ENCODE results near the gene ECM2. TPM values are rescaled to one million over a fixed set of nuclear protein-coding genes. Genes with fewer than 3 reads are reported as not detected.

ECM2 gene
- total and polyA plus RNA-seq, 2 donors: 1.3 to 3.5 TPM

DNA sequence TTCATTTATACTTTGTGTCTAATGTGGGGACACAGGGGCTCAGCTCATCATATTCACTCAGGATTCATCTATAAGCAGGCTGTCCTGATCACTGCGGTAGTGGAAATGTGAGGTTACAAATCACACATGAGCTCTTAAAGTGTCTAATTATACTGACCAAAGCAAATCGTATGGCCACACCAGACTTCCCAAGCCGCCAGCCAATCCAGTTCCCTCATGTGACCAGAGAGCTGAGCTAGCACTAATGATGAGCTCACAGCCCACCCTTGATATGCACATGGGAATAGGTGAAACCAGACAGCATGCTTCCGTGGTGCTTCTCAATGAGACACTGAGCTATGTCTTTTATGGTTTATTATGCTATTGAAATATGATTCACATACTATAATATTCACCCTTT is 17.6 kb downstream of the ECM2 start:
- H3K27me3 ChIP-seq (ENCODE audit: control insufficient read depth in 2 of 2, insufficient read depth in 1 of 2, low read length in 1 of 2): no peaks in the 10 kb centered on the region
- no peak for DNase-seq (ENCODE audit: low read depth in 6 of 9, low spot score in 9 of 9)
- 97% methylated on average over 4 of the region's 4 CpGs for WGBS
- no peaks in the 10 kb centered on the region for H3K4me1 ChIP-seq (ENCODE audit: control insufficient read depth in 2 of 2, insufficient read depth in 2 of 2, low read length in 2 of 2)
- H3K36me3 ChIP-seq (ENCODE audit: control insufficient read depth in 2 of 2, insufficient read depth in 2 of 2, low read length in 1 of 2): no peaks in the 10 kb centered on the region
- H3K4me3 ChIP-seq (ENCODE audit: low read length in 2 of 2): no peak overlapping the region
- no peaks in the 10 kb centered on the region for H3K9me3 ChIP-seq (ENCODE audit: control insufficient read depth in 2 of 2, insufficient read depth in 1 of 2, low read length in 1 of 2)
- no peak overlapping the region for H3K27ac ChIP-seq (ENCODE audit: low read depth in 1 of 2, low read length in 1 of 2)

DNA sequence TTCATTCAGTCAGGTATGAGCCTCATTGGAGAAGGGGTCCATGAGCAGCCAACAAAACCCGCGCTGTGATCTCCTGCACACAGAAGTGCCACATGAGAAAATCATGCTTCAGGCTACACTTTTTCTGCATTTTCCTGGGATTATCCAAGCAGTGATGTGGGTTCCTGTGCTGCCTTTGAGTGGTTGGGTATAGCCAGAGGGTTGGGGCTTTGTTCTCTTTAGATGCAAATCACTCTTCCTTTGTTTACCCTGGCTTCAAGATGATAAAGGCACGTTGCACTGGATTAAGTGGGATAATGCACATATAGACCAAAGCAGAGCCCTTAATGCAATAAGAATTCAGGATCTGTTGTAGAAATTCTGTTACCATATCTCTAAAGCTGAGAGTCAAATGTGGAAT is 18.7 kb downstream of the ECM2 start:
- DNase-seq (ENCODE audit: low read depth in 6 of 9, low spot score in 9 of 9): no peak
- H3K9me3 ChIP-seq (ENCODE audit: control insufficient read depth in 2 of 2, insufficient read depth in 1 of 2, low read length in 1 of 2): no peaks in the 10 kb centered on the region
- no peak overlapping the region for H3K27ac ChIP-seq (ENCODE audit: low read depth in 1 of 2, low read length in 1 of 2)
- WGBS: 97% methylated on average over 3 of the region's 3 CpGs
- no peaks in the 10 kb centered on the region for H3K36me3 ChIP-seq (ENCODE audit: control insufficient read depth in 2 of 2, insufficient read depth in 2 of 2, low read length in 1 of 2)
- no peaks in the 10 kb centered on the region for H3K27me3 ChIP-seq (ENCODE audit: control insufficient read depth in 2 of 2, insufficient read depth in 1 of 2, low read length in 1 of 2)
- no peak overlapping the region for H3K4me3 ChIP-seq (ENCODE audit: low read length in 2 of 2)
- no peaks in the 10 kb centered on the region for H3K4me1 ChIP-seq (ENCODE audit: control insufficient read depth in 2 of 2, insufficient read depth in 2 of 2, low read length in 2 of 2)

DNA sequence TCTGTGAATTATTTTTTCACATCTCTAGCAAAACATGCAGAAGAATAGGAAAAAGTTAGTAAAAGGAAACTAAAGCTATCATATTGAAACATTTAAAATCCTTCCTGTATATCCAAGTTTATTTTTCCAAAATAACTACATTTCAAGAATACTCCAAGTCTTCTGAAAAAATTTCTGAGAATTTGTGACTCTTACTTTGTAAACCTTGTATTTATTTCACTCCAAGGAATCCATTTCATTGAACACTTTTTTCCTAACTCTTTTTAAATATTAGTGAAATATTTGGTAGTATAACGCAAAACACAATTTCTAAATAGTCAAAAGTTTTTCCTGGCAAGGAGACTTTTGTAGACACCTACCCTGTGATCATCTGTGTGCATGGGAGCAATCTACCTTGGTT is 19.3 kb downstream of the ECM2 start:
- 99% methylated on average over 1 of the region's 1 CpG for WGBS
- H3K36me3 ChIP-seq (ENCODE audit: control insufficient read depth in 2 of 2, insufficient read depth in 2 of 2, low read length in 1 of 2): no peaks in the 10 kb centered on the region
- no peak overlapping the region for H3K27ac ChIP-seq (ENCODE audit: low read depth in 1 of 2, low read length in 1 of 2)
- no peak for DNase-seq (ENCODE audit: low read depth in 6 of 9, low spot score in 9 of 9)
- no peaks in the 10 kb centered on the region for H3K9me3 ChIP-seq (ENCODE audit: control insufficient read depth in 2 of 2, insufficient read depth in 1 of 2, low read length in 1 of 2)
- H3K4me1 ChIP-seq (ENCODE audit: control insufficient read depth in 2 of 2, insufficient read depth in 2 of 2, low read length in 2 of 2): no peaks in the 10 kb centered on the region
- no peak overlapping the region for H3K4me3 ChIP-seq (ENCODE audit: low read length in 2 of 2)
- H3K27me3 ChIP-seq (ENCODE audit: control insufficient read depth in 2 of 2, insufficient read depth in 1 of 2, low read length in 1 of 2): no peaks in the 10 kb centered on the region

GRCh38 chr9:92514635-92515034 is 21.2 kb downstream of the ECM2 start:
- H3K4me1 ChIP-seq (ENCODE audit: control insufficient read depth in 2 of 2, insufficient read depth in 2 of 2, low read length in 2 of 2): no peaks in the 10 kb centered on the region
- no peaks in the 10 kb centered on the region for H3K9me3 ChIP-seq (ENCODE audit: control insufficient read depth in 2 of 2, insufficient read depth in 1 of 2, low read length in 1 of 2)
- no peaks in the 10 kb centered on the region for H3K27me3 ChIP-seq (ENCODE audit: control insufficient read depth in 2 of 2, insufficient read depth in 1 of 2, low read length in 1 of 2)
- WGBS: 98% methylated on average over 10 of the region's 10 CpGs
- H3K4me3 ChIP-seq (ENCODE audit: low read length in 2 of 2): no peak overlapping the region
- DNase-seq (ENCODE audit: low read depth in 6 of 9, low spot score in 9 of 9): no peak
- no peak overlapping the region for H3K27ac ChIP-seq (ENCODE audit: low read depth in 1 of 2, low read length in 1 of 2)
- H3K36me3 ChIP-seq (ENCODE audit: control insufficient read depth in 2 of 2, insufficient read depth in 2 of 2, low read length in 1 of 2): no peaks in the 10 kb centered on the region

- H3K4me3 ChIP-seq (ENCODE audit: low read length in 2 of 2): no peak overlapping the region
- H3K27ac ChIP-seq (ENCODE audit: low read depth in 1 of 2, low read length in 1 of 2): no peak overlapping the region
- H3K4me1 ChIP-seq (ENCODE audit: control insufficient read depth in 2 of 2, insufficient read depth in 2 of 2, low read length in 2 of 2): no peaks in the 10 kb centered on the region
- no peak for DNase-seq (ENCODE audit: low read depth in 6 of 9, low spot score in 9 of 9)
- 97% methylated on average over 3 of the region's 3 CpGs for WGBS
- no peaks in the 10 kb centered on the region for H3K9me3 ChIP-seq (ENCODE audit: control insufficient read depth in 2 of 2, insufficient read depth in 1 of 2, low read length in 1 of 2)
- H3K36me3 ChIP-seq (ENCODE audit: control insufficient read depth in 2 of 2, insufficient read depth in 2 of 2, low read length in 1 of 2): no peaks in the 10 kb centered on the region
- H3K27me3 ChIP-seq (ENCODE audit: control insufficient read depth in 2 of 2, insufficient read depth in 1 of 2, low read length in 1 of 2): no peaks in the 10 kb centered on the region
Observed at GRCh38 chr9:92513349-92513748, 22.4 kb downstream of the ECM2 start.

- no peaks in the 10 kb centered on the region for H3K36me3 ChIP-seq (ENCODE audit: control insufficient read depth in 2 of 2, insufficient read depth in 2 of 2, low read length in 1 of 2)
- no peak overlapping the region for H3K27ac ChIP-seq (ENCODE audit: low read depth in 1 of 2, low read length in 1 of 2)
- DNase-seq (ENCODE audit: low read depth in 6 of 9, low spot score in 9 of 9): no peak
- H3K27me3 ChIP-seq (ENCODE audit: control insufficient read depth in 2 of 2, insufficient read depth in 1 of 2, low read length in 1 of 2): no peaks in the 10 kb centered on the region
- H3K4me1 ChIP-seq (ENCODE audit: control insufficient read depth in 2 of 2, insufficient read depth in 2 of 2, low read length in 2 of 2): peaks cover 0 to 2% of the 10 kb centered on the region in 2 donors
- no peaks in the 10 kb centered on the region for H3K9me3 ChIP-seq (ENCODE audit: control insufficient read depth in 2 of 2, insufficient read depth in 1 of 2, low read length in 1 of 2)
- WGBS: 79% methylated on average over 3 of the region's 3 CpGs
- no peak overlapping the region for H3K4me3 ChIP-seq (ENCODE audit: low read length in 2 of 2)
Observed at GRCh38 chr9:92512622-92513021, 23.2 kb downstream of the ECM2 start.

- no peaks in the 10 kb centered on the region for H3K9me3 ChIP-seq (ENCODE audit: control insufficient read depth in 2 of 2, insufficient read depth in 1 of 2, low read length in 1 of 2)
- H3K36me3 ChIP-seq (ENCODE audit: control insufficient read depth in 2 of 2, insufficient read depth in 2 of 2, low read length in 1 of 2): no peaks in the 10 kb centered on the region
- no peaks in the 10 kb centered on the region for H3K27me3 ChIP-seq (ENCODE audit: control insufficient read depth in 2 of 2, insufficient read depth in 1 of 2, low read length in 1 of 2)
- H3K27ac ChIP-seq (ENCODE audit: low read depth in 1 of 2, low read length in 1 of 2): no peak overlapping the region
- no peak overlapping the region for H3K4me3 ChIP-seq (ENCODE audit: low read length in 2 of 2)
- H3K4me1 ChIP-seq (ENCODE audit: control insufficient read depth in 2 of 2, insufficient read depth in 2 of 2, low read length in 2 of 2): peaks cover 0 to 2% of the 10 kb centered on the region in 2 donors
- DNase-seq (ENCODE audit: low read depth in 6 of 9, low spot score in 9 of 9): no peak
Observed at GRCh38 chr9:92510747-92511146, 25.0 kb downstream of the ECM2 start.

DNA sequence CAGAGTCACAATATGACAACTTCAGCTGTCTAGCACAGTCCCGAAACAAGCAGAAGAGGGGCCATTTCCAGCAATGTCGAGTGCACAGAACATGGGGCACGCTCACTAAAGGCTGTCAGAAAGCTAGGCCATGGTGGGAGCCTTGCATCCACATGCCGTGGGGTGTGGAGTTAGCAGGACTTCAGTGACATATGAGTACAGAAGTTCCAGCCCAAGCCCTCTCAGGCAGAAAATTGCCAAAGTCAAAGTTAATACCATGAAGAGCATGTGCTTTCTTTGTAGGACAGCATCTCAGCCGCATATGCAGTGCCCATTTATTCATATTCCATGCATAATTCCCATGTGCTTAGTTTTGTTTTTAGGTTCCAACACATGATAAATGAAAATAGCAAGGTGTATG is 26.7 kb downstream of the ECM2 start:
- WGBS: 98% methylated on average over 5 of the region's 5 CpGs

DNA sequence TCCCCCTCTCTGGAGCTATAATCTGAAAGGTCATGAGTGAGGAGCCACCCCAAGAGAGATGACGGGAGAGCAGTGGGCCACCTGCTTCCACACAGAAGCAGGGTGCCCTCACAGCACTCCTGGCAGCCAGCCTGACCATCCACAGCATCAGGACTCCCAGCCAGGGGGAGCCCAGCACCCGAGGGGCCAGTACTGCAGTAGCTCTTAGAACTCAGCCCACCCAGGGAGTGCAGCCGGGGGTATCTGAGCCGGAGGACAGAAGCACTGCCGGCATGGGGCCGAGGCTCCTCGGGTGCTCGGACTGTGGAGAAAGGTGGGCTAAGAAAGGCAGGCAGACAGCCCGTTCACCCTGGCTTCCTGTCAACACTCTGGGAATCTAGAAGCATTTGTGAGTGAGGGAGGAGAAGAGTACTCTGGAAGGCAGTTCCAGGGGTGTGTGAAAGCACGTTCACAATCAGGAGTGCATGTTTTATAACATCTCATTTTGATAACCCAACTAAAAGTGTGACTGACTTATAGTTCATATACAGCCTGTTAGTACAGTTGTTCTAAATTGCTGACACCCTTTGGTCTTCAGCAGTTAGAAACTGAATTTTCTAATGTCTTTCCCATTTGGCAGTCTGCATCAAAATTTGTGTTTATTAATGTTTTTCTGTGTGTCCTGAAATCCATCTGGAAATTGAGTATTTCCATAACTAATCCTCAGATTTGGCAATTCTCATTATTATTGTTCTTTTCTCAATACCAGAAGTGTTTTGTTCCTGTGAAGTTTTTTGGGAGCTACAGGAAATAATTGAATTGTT is 27.6 kb downstream of the ECM2 start:
- Histone ChIP-seq H3K27ac (ENCODE audit: low read depth in 1 of 2, low read length in 1 of 2) (no peak overlapping the region), H3K4me1 (ENCODE audit: control insufficient read depth in 2 of 2, insufficient read depth in 2 of 2, low read length in 2 of 2) (peaks cover 0 to 2% of the 10 kb centered on the region in 2 donors), H3K27me3 (ENCODE audit: control insufficient read depth in 2 of 2, insufficient read depth in 1 of 2, low read length in 1 of 2) (no peaks in the 10 kb centered on the region), H3K9me3 (ENCODE audit: control insufficient read depth in 2 of 2, insufficient read depth in 1 of 2, low read length in 1 of 2) (no peaks in the 10 kb centered on the region), H3K36me3 (ENCODE audit: control insufficient read depth in 2 of 2, insufficient read depth in 2 of 2, low read length in 1 of 2) (no peaks in the 10 kb centered on the region), H3K4me3 (ENCODE audit: low read length in 2 of 2) (no peak overlapping the region)
- 94% methylated on average over 10 of the region's 10 CpGs for WGBS
- DNase-seq (ENCODE audit: low read depth in 6 of 9, low spot score in 9 of 9): no peak

More for the DNA sequence above, 26.7 kb downstream of the ECM2 start:
- no peak overlapping the region for H3K27ac ChIP-seq (ENCODE audit: low read depth in 1 of 2, low read length in 1 of 2)
- no peak for DNase-seq (ENCODE audit: low read depth in 6 of 9, low spot score in 9 of 9)
- H3K9me3 ChIP-seq (ENCODE audit: control insufficient read depth in 2 of 2, insufficient read depth in 1 of 2, low read length in 1 of 2): no peaks in the 10 kb centered on the region
- H3K36me3 ChIP-seq (ENCODE audit: control insufficient read depth in 2 of 2, insufficient read depth in 2 of 2, low read length in 1 of 2): no peaks in the 10 kb centered on the region
- H3K4me3 ChIP-seq (ENCODE audit: low read length in 2 of 2): no peak overlapping the region
- H3K4me1 ChIP-seq (ENCODE audit: control insufficient read depth in 2 of 2, insufficient read depth in 2 of 2, low read length in 2 of 2): peaks cover 0 to 2% of the 10 kb centered on the region in 2 donors
- no peaks in the 10 kb centered on the region for H3K27me3 ChIP-seq (ENCODE audit: control insufficient read depth in 2 of 2, insufficient read depth in 1 of 2, low read length in 1 of 2)
